NT2/D1 (cell line): ENCODE data around the gene MYLIP.

Experiments used
- DNase-seq: peaks from one replicate; pipeline ENCODE4 v3.0.0-alpha.2; 2011; ENCODE audit warnings: low read depth, low spot score
- H3K27me3 ChIP-seq: 2 replicates; pipeline ENCODE4 v1.6.0; 2011; ENCODE audit warnings: mild to moderate bottlenecking; ENCODE audit not compliant: insufficient read length, insufficient read depth
- H3K36me3 ChIP-seq: 2 replicates; pipeline ENCODE4 v1.6.1; 2011; ENCODE audit warnings: mild to moderate bottlenecking, low read length, mixed read lengths; ENCODE audit not compliant: insufficient read depth, insufficient read length
- H3K4me1 ChIP-seq: 2 replicates; pipeline ENCODE4 v1.5.1; 2011; ENCODE audit not compliant: insufficient read depth, insufficient read length
- H3K4me3 ChIP-seq: 2 replicates; pipeline ENCODE4 v1.5.1; 2011; ENCODE audit warnings: low read depth; ENCODE audit not compliant: insufficient read length
- H3K9ac ChIP-seq: 2 replicates; pipeline ENCODE4 v1.6.0; 2011; ENCODE audit warnings: low read depth; ENCODE audit not compliant: insufficient read length
- H3K9me3 ChIP-seq: 2 replicates; pipeline ENCODE4 v1.5.1; 2011; ENCODE audit warnings: mild to moderate bottlenecking, low read length; ENCODE audit not compliant: insufficient read depth
- SUZ12 ChIP-seq: IDR thresholded peaks from 2 replicates; pipeline ENCODE4 v1.6.1; 2011; ENCODE audit not compliant: insufficient read length, insufficient read depth; ENCODE audit errors: extremely low read depth
- YY1 ChIP-seq: IDR thresholded peaks from 2 replicates; pipeline ENCODE4 v1.6.1; 2011; ENCODE audit not compliant: insufficient read length, insufficient read depth
- ZNF274 ChIP-seq: IDR thresholded peaks from 2 replicates; pipeline ENCODE4 v1.6.1; 2011; ENCODE audit warnings: mild to moderate bottlenecking, low read depth, low read length

MYLIP gene

GRCh38 chr6:16145038-16145437, 16.2 kb downstream of the MYLIP start:
- Histone ChIP-seq H3K36me3 (peaks cover 70% of the 10 kb centered on the region), H3K9ac (no peak overlapping the region), H3K27me3 (no peaks in the 10 kb centered on the region), H3K4me3 (no peak overlapping the region), H3K4me1 (no peaks in the 10 kb centered on the region), H3K9me3 (no peaks in the 10 kb centered on the region)
- no peak for DNase-seq
- TF ChIP-seq YY1 (no peak), ZNF274 (no peak), SUZ12 (no peak)

GRCh38 chr6:16146028-16146427, 17.1 kb downstream of the MYLIP start:
- Histone ChIP-seq H3K27me3 (no peaks in the 10 kb centered on the region), H3K9me3 (no peaks in the 10 kb centered on the region), H3K4me1 (no peaks in the 10 kb centered on the region), H3K36me3 (peaks cover 70% of the 10 kb centered on the region), H3K9ac (no peak overlapping the region), H3K4me3 (no peak overlapping the region)
- no peak for DNase-seq
- no peak for TF ChIP-seq ZNF274
- no peak for TF ChIP-seq YY1
- no peak for TF ChIP-seq SUZ12

- DNase-seq, result no peak
- TF ChIP-seq SUZ12 (no peak), ZNF274 (no peak), YY1 (no peak)
Measured at GRCh38 chr6:16146527-16146955, 17.7 kb downstream of the MYLIP start.

GRCh38 chr6:16148498-16148897, 19.6 kb downstream of the MYLIP start:
- Histone ChIP-seq H3K27me3 (no peaks in the 10 kb centered on the region), H3K36me3 (peaks cover 50% of the 10 kb centered on the region)

More at GRCh38 chr6:16146527-16146955, 17.7 kb downstream of the MYLIP start:
- peaks cover 67% of the 10 kb centered on the region for H3K36me3 ChIP-seq
- no peak overlapping the region for H3K9ac ChIP-seq
- no peak overlapping the region for H3K4me3 ChIP-seq
- no peaks in the 10 kb centered on the region for H3K9me3 ChIP-seq
- no peaks in the 10 kb centered on the region for H3K4me1 ChIP-seq
- H3K27me3 ChIP-seq, result no peaks in the 10 kb centered on the region

GRCh38 chr6:16149305-16149704, 20.4 kb downstream of the MYLIP start:
- Histone ChIP-seq H3K36me3 (peaks cover 42% of the 10 kb centered on the region), H3K9me3 (no peaks in the 10 kb centered on the region), H3K9ac (no peak overlapping the region), H3K4me3 (no peak overlapping the region), H3K27me3 (no peaks in the 10 kb centered on the region), H3K4me1 (no peaks in the 10 kb centered on the region)
- TF ChIP-seq SUZ12 (no peak), YY1 (no peak), ZNF274 (no peak)
- no peak for DNase-seq

More at GRCh38 chr6:16148498-16148897, 19.6 kb downstream of the MYLIP start:
- Histone ChIP-seq H3K4me1 (no peaks in the 10 kb centered on the region), H3K9me3 (no peaks in the 10 kb centered on the region), H3K9ac (no peak overlapping the region), H3K4me3 (no peak overlapping the region)
- no peak for TF ChIP-seq ZNF274
- TF ChIP-seq YY1, result no peak
- no peak for DNase-seq

- H3K27me3 ChIP-seq, result no peaks in the 10 kb centered on the region
- H3K4me1 ChIP-seq, result no peaks in the 10 kb centered on the region
- DNase-seq, result no peak
- H3K36me3 ChIP-seq, result peaks cover 34% of the 10 kb centered on the region
- no peaks in the 10 kb centered on the region for H3K9me3 ChIP-seq
- no peak overlapping the region for H3K9ac ChIP-seq
- TF ChIP-seq SUZ12, result no peak
- TF ChIP-seq YY1, result no peak
- no peak for TF ChIP-seq ZNF274
- no peak overlapping the region for H3K4me3 ChIP-seq
Measured at GRCh38 chr6:16150098-16150497, 21.2 kb downstream of the MYLIP start.

GRCh38 chr6:16153211-16153820, 24.4 kb downstream of the MYLIP start:
- H3K9ac ChIP-seq, result no peak overlapping the region
- TF ChIP-seq SUZ12, result no peak
- no peak for TF ChIP-seq YY1
- TF ChIP-seq ZNF274, result no peak
- no peaks in the 10 kb centered on the region for H3K4me1 ChIP-seq
- H3K36me3 ChIP-seq, result peaks cover 4% of the 10 kb centered on the region
- H3K4me3 ChIP-seq, result no peak overlapping the region
- peaks cover 11% of the 10 kb centered on the region; the same call in 1 of the 2 replicates for H3K9me3 ChIP-seq
- no peaks in the 10 kb centered on the region for H3K27me3 ChIP-seq
- no peak for DNase-seq

GRCh38 chr6:16154904-16155303, 26.0 kb downstream of the MYLIP start:
- no peak overlapping the region for H3K9ac ChIP-seq
- peaks cover 11% of the 10 kb centered on the region; the same call in 1 of the 2 replicates for H3K9me3 ChIP-seq
- DNase-seq, result no peak
- H3K36me3 ChIP-seq, result no peaks in the 10 kb centered on the region
- H3K4me3 ChIP-seq, result no peak overlapping the region
- TF ChIP-seq YY1, result no peak
- TF ChIP-seq ZNF274, result no peak
- TF ChIP-seq SUZ12, result no peak
- H3K4me1 ChIP-seq, result no peaks in the 10 kb centered on the region
- no peaks in the 10 kb centered on the region for H3K27me3 ChIP-seq
